Lower leg skin (tissue), 3 donors: Measurements from ENCODE around the gene JARID2.

Experiments used
- POLR2A ChIP-seq, 2 donors: fragments of 450-650 bp; IDR thresholded peaks; one replicate each; pipeline ENCODE4 v1.6.1; 2016 to 2017; ENCODE audit warnings: antibody characterized with exemption in 2 of 2, mild to moderate bottlenecking in 1 of 2, moderate library complexity in 1 of 2
- TF ChIP-seq, protein P1 (sequence below), 3 donors: fragments of 450-650 bp; IDR thresholded peaks; one replicate each; pipeline ENCODE4 v1.5.1; 2016; ENCODE audit warnings: antibody characterized with exemption in 3 of 3, mild to moderate bottlenecking in 3 of 3, moderate library complexity in 2 of 3

DNA sequence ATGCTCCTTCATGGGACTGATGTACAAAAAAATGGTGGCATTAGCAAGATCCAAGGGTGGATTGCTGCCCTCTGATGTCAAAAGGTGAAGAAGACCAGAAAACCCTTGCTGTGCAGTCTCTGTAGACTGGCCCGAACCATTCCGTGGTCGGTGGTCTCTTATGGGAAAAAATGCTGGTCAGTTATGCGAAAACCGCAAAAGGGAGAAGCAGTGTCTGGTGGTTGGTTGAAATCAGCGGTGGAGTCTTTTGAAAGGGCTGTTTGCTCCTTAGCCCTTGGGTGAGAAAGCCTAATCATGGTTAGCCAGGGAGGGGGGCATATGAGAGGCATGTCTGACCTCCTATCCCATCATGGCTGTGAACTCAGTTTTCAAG is 308.8 kb downstream of the JARID2 start:
- TF ChIP-seq, protein P1, sequence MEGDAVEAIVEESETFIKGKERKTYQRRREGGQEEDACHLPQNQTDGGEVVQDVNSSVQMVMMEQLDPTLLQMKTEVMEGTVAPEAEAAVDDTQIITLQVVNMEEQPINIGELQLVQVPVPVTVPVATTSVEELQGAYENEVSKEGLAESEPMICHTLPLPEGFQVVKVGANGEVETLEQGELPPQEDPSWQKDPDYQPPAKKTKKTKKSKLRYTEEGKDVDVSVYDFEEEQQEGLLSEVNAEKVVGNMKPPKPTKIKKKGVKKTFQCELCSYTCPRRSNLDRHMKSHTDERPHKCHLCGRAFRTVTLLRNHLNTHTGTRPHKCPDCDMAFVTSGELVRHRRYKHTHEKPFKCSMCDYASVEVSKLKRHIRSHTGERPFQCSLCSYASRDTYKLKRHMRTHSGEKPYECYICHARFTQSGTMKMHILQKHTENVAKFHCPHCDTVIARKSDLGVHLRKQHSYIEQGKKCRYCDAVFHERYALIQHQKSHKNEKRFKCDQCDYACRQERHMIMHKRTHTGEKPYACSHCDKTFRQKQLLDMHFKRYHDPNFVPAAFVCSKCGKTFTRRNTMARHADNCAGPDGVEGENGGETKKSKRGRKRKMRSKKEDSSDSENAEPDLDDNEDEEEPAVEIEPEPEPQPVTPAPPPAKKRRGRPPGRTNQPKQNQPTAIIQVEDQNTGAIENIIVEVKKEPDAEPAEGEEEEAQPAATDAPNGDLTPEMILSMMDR (IDR thresholded peaks at IDR 0.05), result no peak
- no peak for TF ChIP-seq POLR2A (IDR thresholded peaks at IDR 0.05)
